Ovary (tissue), 3 donors: ENCODE results near the gene DYNAP.

Experiments
- POLR2A ChIP-seq: fragments of 450-650 bp; IDR thresholded peaks from one replicate; pipeline ENCODE4 v1.6.1; 2017; ENCODE audit warnings: antibody characterized with exemption, mild to moderate bottlenecking, moderate library complexity
- TF ChIP-seq, protein P1 (sequence below), 3 donors: fragments of 450-650 bp in 2 of 3; fragments of 200-600 bp in 1 of 3; IDR thresholded peaks; one replicate each; pipeline versions ENCODE4 v1.5.1 to v1.8.0; 2016 to 2022; ENCODE audit warnings: antibody characterized with exemption in 3 of 3, mild to moderate bottlenecking in 1 of 3
- donor health status: DM: no; HTN: no; CAD: no.

GRCh38 chr18:54584065-54584464 lies 7.0 kb upstream of the DYNAP start:
- TF ChIP-seq, protein P1, sequence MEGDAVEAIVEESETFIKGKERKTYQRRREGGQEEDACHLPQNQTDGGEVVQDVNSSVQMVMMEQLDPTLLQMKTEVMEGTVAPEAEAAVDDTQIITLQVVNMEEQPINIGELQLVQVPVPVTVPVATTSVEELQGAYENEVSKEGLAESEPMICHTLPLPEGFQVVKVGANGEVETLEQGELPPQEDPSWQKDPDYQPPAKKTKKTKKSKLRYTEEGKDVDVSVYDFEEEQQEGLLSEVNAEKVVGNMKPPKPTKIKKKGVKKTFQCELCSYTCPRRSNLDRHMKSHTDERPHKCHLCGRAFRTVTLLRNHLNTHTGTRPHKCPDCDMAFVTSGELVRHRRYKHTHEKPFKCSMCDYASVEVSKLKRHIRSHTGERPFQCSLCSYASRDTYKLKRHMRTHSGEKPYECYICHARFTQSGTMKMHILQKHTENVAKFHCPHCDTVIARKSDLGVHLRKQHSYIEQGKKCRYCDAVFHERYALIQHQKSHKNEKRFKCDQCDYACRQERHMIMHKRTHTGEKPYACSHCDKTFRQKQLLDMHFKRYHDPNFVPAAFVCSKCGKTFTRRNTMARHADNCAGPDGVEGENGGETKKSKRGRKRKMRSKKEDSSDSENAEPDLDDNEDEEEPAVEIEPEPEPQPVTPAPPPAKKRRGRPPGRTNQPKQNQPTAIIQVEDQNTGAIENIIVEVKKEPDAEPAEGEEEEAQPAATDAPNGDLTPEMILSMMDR (IDR thresholded peaks at IDR 0.05) = no peak
- TF ChIP-seq POLR2A = no peak
